Liver (tissue), 9 donors: ENCODE data around the gene GSK3B. TPM values are rescaled to one million over a fixed set of nuclear protein-coding genes. Genes with fewer than 3 reads are reported as not detected.

Experiments used
- DNase-seq: peaks from one replicate; pipeline ENCODE4 v3.0.0-alpha.2; 2017; ENCODE audit warnings: low spot score
- H3K27ac ChIP-seq, 2 donors: one replicate each; pipeline ENCODE4 v1.7.0; 2013; ENCODE audit warnings: inconsistent platforms in 2 of 2, low read length in 2 of 2, control low read depth in 1 of 2, low read depth in 1 of 2, mild to moderate bottlenecking in 1 of 2
- H3K27me3 ChIP-seq, 4 donors: one replicate each; pipeline versions ENCODE4 v1.6.1 to v1.7.0; 2013; ENCODE audit warnings: low read length in 3 of 4, inconsistent platforms in 1 of 4, mild to moderate bottlenecking in 1 of 4, moderate library complexity in 1 of 4; ENCODE audit not compliant: control insufficient read depth in 4 of 4, insufficient read depth in 4 of 4
- H3K36me3 ChIP-seq, 4 donors: one replicate each; pipeline versions ENCODE4 v1.6.1 to v1.7.0; 2013; ENCODE audit warnings: low read length in 3 of 4, mild to moderate bottlenecking in 3 of 4, low read depth in 1 of 4, moderate library complexity in 1 of 4; ENCODE audit not compliant: control insufficient read depth in 4 of 4, insufficient read depth in 3 of 4
- H3K4me1 ChIP-seq, 4 donors: one replicate each; pipeline versions ENCODE4 v1.6.1 to v1.7.0; 2013; ENCODE audit warnings: low read length in 3 of 4, mild to moderate bottlenecking in 3 of 4, moderate library complexity in 1 of 4; ENCODE audit not compliant: control insufficient read depth in 4 of 4, insufficient read depth in 4 of 4
- H3K4me3 ChIP-seq, 3 donors: one replicate each; pipeline versions ENCODE4 v1.6.1 to v1.7.0; 2013; ENCODE audit warnings: low read length in 3 of 3, control low read depth in 1 of 3, low read depth in 1 of 3, mild to moderate bottlenecking in 1 of 3
- H3K9ac ChIP-seq, 2 donors: one replicate each; pipeline ENCODE4 v1.7.0; 2013; ENCODE audit warnings: low read length in 2 of 2, mild to moderate bottlenecking in 2 of 2, moderate library complexity in 2 of 2, control low read depth in 1 of 2, low read depth in 1 of 2
- H3K9me3 ChIP-seq, 4 donors: one replicate each; pipeline versions ENCODE4 v1.6.1 to v1.7.0; 2013; ENCODE audit warnings: low read length in 3 of 4; ENCODE audit not compliant: control insufficient read depth in 4 of 4
- EGR1 ChIP-seq, 2 donors: IDR thresholded peaks; 2 replicates each; pipeline ENCODE4 v1.6.1; 2016 to 2018; ENCODE audit warnings: antibody characterized with exemption in 2 of 2, low read depth in 2 of 2
- FOXA1 ChIP-seq: IDR thresholded peaks from 2 replicates; pipeline ENCODE4 v1.6.1; 2016; ENCODE audit warnings: antibody characterized with exemption
- FOXA2 ChIP-seq: IDR thresholded peaks from 2 replicates; pipeline ENCODE4 v1.6.1; 2016; ENCODE audit warnings: antibody characterized with exemption
- HNF4G ChIP-seq: IDR thresholded peaks from 2 replicates; pipeline ENCODE4 v1.6.1; 2016; ENCODE audit warnings: antibody characterized with exemption
- JUND ChIP-seq, 2 donors: IDR thresholded peaks; 2 replicates each; pipeline ENCODE4 v1.6.1; 2016; ENCODE audit warnings: antibody characterized with exemption in 2 of 2
- NR2F2 ChIP-seq: IDR thresholded peaks from 2 replicates; pipeline ENCODE4 v1.6.1; 2016; ENCODE audit warnings: antibody characterized with exemption
- RAD21 ChIP-seq, 2 donors: IDR thresholded peaks; 2 replicates each; pipeline ENCODE4 v1.6.1; 2016; ENCODE audit warnings: antibody characterized with exemption in 2 of 2, mild to moderate bottlenecking in 2 of 2
- REST ChIP-seq: IDR thresholded peaks from 2 replicates; pipeline ENCODE4 v1.6.1; 2016; ENCODE audit warnings: antibody characterized with exemption, mild to moderate bottlenecking
- RXRA ChIP-seq, 2 donors: IDR thresholded peaks; 2 replicates each; pipeline ENCODE4 v1.6.1; 2017 to 2018; ENCODE audit warnings: antibody characterized with exemption in 2 of 2, mild to moderate bottlenecking in 1 of 2
- SP1 ChIP-seq: IDR thresholded peaks from 2 replicates; pipeline ENCODE4 v1.6.1; 2018; ENCODE audit warnings: antibody characterized with exemption, mild to moderate bottlenecking
- TAF1 ChIP-seq: conservative IDR thresholded peaks from 2 replicates; pipeline ENCODE4 v1.6.1; 2016; ENCODE audit warnings: antibody characterized with exemption, mild to moderate bottlenecking
- YY1 ChIP-seq: IDR thresholded peaks from 2 replicates; pipeline ENCODE4 v1.6.1; 2016; ENCODE audit warnings: antibody characterized with exemption, mild to moderate bottlenecking
- ZBTB33 ChIP-seq: IDR thresholded peaks from 2 replicates; pipeline ENCODE4 v1.6.1; 2016; ENCODE audit warnings: antibody characterized with exemption
- WGBS: extraction: QIAGEN DNeasy Blood & Tissue Kit; methylation state at CpG from one replicate; pipeline ENCODE4 v1.1.7; 2013; 5-methylcytosine and 5-hydroxymethylcytosine counted together
- polyA plus RNA-seq, 2 donors: library from polyadenylated mRNA; stranded (reverse) in 1 of 2; unstranded in 1 of 2; fragments of 200-250 nt in 1 of 2; fragments of >200 nt in 1 of 2; fragmentation: Nextera tagmentation in 1 of 2; extraction: Ambion mirVana in 1 of 2; gene quantifications; one replicate each; pipeline versions ENCODE4 v1.2.1 to v1.2.3, GENCODE V29; 2013 to 2015
- total RNA-seq, 2 donors: library from RNA; depleted of rRNA; stranded (reverse); fragments of >200 nt; gene quantifications; one replicate each; pipeline ENCODE4 v1.2.3, GENCODE V29; 2014
- TF ChIP-seq, protein P1 (sequence below): fragments of 150-350 bp; IDR thresholded peaks from 2 replicates; pipeline ENCODE4 v1.5.1; 2017; ENCODE audit warnings: improper control_type of control experiment, low read depth, low read length; ENCODE audit not compliant: missing input control
- TF ChIP-seq, protein P2 (sequence below): IDR thresholded peaks from 2 replicates; pipeline ENCODE4 v1.6.1; 2016; ENCODE audit warnings: antibody characterized with exemption
- donor health status: healthy.
- donor health status: healthy.
- donor health status: healthy.
- donor health status: healthy.
- donor health status: healthy.

GSK3B gene
- total and polyA plus RNA-seq, 4 donors, result 10.5 to 20.8 (median 18.5) TPM

DNA sequence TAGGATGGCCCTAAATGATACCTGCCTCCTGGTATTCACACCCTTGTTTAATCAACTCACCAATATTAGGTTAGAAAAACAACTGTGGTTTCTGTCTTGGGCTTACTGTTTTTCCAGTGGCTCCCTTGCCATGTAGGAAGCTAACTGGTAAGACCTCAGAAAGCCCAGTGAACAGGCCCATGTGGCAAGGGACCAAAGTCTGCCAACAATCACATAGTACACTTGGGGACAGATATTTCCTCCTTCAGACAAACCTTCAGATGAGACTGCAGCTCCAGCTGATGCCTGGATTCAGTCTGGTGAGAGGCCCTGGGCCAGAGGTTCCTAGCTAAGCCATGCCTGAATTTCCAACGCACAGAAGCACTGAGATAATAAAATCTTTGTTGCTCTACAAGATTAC is 96.1 kb downstream of the GSK3B start:
- WGBS, result 93% methylated on average over 1 of the region's 1 CpG
- H3K36me3 ChIP-seq, result peaks cover 0 to 6% (median 3%) of the 10 kb centered on the region in 4 donors
- TF ChIP-seq FOXA1 (no peak), HNF4G (no peak), RXRA (IDR thresholded peaks at IDR 0.05) (no peak), YY1 (no peak), ZBTB33 (no peak), JUND (IDR thresholded peaks at IDR 0.05) (no peak), TAF1 (no peak), NR2F2 (no peak)
- TF ChIP-seq, protein P1, sequence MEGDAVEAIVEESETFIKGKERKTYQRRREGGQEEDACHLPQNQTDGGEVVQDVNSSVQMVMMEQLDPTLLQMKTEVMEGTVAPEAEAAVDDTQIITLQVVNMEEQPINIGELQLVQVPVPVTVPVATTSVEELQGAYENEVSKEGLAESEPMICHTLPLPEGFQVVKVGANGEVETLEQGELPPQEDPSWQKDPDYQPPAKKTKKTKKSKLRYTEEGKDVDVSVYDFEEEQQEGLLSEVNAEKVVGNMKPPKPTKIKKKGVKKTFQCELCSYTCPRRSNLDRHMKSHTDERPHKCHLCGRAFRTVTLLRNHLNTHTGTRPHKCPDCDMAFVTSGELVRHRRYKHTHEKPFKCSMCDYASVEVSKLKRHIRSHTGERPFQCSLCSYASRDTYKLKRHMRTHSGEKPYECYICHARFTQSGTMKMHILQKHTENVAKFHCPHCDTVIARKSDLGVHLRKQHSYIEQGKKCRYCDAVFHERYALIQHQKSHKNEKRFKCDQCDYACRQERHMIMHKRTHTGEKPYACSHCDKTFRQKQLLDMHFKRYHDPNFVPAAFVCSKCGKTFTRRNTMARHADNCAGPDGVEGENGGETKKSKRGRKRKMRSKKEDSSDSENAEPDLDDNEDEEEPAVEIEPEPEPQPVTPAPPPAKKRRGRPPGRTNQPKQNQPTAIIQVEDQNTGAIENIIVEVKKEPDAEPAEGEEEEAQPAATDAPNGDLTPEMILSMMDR, result no peak
- H3K27ac ChIP-seq, result no peak overlapping the region
- no peak overlapping the region for H3K4me3 ChIP-seq
- peaks cover 0 to 5% (median 0%) of the 10 kb centered on the region in 4 donors for H3K4me1 ChIP-seq
- H3K9ac ChIP-seq, result no peak overlapping the region
- no peaks in the 10 kb centered on the region for H3K9me3 ChIP-seq
- H3K27me3 ChIP-seq, result no peaks in the 10 kb centered on the region
- no peak for DNase-seq

- H3K4me3 ChIP-seq, result no peak overlapping the region
- no peak overlapping the region for H3K9ac ChIP-seq
- TF ChIP-seq EGR1 (IDR thresholded peaks at IDR 0.05; ENCODE audit: low read depth in 2 of 2) (no peak), RXRA (IDR thresholded peaks at IDR 0.05) (no peak), JUND (IDR thresholded peaks at IDR 0.05) (no peak), NR2F2 (no peak), RAD21 (IDR thresholded peaks at IDR 0.05) (no peak), SP1 (no peak), FOXA2 (no peak), REST (no peak), YY1 (no peak), HNF4G (no peak)
- TF ChIP-seq, protein P2, sequence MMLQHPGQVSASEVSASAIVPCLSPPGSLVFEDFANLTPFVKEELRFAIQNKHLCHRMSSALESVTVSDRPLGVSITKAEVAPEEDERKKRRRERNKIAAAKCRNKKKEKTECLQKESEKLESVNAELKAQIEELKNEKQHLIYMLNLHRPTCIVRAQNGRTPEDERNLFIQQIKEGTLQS, result no peak
- TF ChIP-seq, protein P1, result no peak
- no peak overlapping the region for H3K27ac ChIP-seq
- H3K36me3 ChIP-seq, result no peaks in the 10 kb centered on the region
- no peak for DNase-seq
- H3K4me1 ChIP-seq, result peaks cover 0 to 9% (median 4%) of the 10 kb centered on the region in 4 donors
- H3K27me3 ChIP-seq, result no peaks in the 10 kb centered on the region
- no peaks in the 10 kb centered on the region for H3K9me3 ChIP-seq
These were observed 103.4 kb downstream of the GSK3B start for GRCh38 chr3:119990888-119991287.
